ENCODE data around the gene MILR1.

The MILR1 gene

GRCh38 chr17:64503821-64504768 is 55.2 kb downstream of the MILR1 start:
- DNase-seq, result no peak

- DNase-seq, result no peak
These were observed 55.9 kb downstream of the MILR1 start for GRCh38 chr17:64504769-64505339.

GRCh38 chr17:64505340-64506200 is 56.7 kb downstream of the MILR1 start:
- DNase-seq, result peak; percentile 68

GRCh38 chr17:64506201-64506575 is 57.3 kb downstream of the MILR1 start, which contains the start of gene DDX5:
DDX5 (minus strand) TSS chr17:64506289; CDS start chr17:64506119, 170 bp downstream.
- peak; percentile 97 for DNase-seq

GRCh38 chr17:64506576-64507412 is 57.9 kb downstream of the MILR1 start, which contains the start of gene CEP95:
CEP95 (plus strand) TSS chr17:64506977; CDS start chr17:64507098, 121 bp downstream.
- DNase-seq, result peak; percentile 97

GRCh38 chr17:64507413-64507782 is 58.5 kb downstream of the MILR1 start:
- DNase-seq, result peak; percentile 68

- no peak for DNase-seq
These were observed 59.8 kb downstream of the MILR1 start for GRCh38 chr17:64508683-64509082.

GRCh38 chr17:64509179-64509578 is 60.3 kb downstream of the MILR1 start:
- no peak for DNase-seq

- DNase-seq, result no peak
These were observed 66.5 kb downstream of the MILR1 start for GRCh38 chr17:64515419-64515818.

- no peak for DNase-seq
These were observed 66.9 kb downstream of the MILR1 start for GRCh38 chr17:64515829-64516228.
